SK-N-SH (cell line): ENCODE measurements around the gene PLXNA4.

Source experiments
- CTCF ChIP-seq: fragments of 200-600 bp; sonication (generic); IDR thresholded peaks from 2 replicates; pipeline ENCODE4 v1.6.1; 2017; ENCODE audit warnings: antibody characterized with exemption, mild to moderate bottlenecking, moderate library complexity
- FOXM1 ChIP-seq: IDR thresholded peaks from 2 replicates; pipeline ENCODE4 v1.4.0; 2012; ENCODE audit warnings: low read depth, mild to moderate bottlenecking
- MAX ChIP-seq: IDR thresholded peaks from 2 replicates; pipeline ENCODE4 v1.4.0; 2012; ENCODE audit warnings: low read depth
- POLR2AphosphoS5 ChIP-seq: IDR thresholded peaks from 2 replicates; pipeline ENCODE4 v1.6.1; 2012; ENCODE audit warnings: low read depth, low read length
- RAD21 ChIP-seq: IDR thresholded peaks from 2 replicates; pipeline ENCODE4 v1.6.1; 2012; ENCODE audit warnings: mild to moderate bottlenecking, low read length
- ZBTB33 ChIP-seq: IDR thresholded peaks from 2 replicates; pipeline ENCODE4 v1.4.0; 2012; ENCODE audit warnings: low read depth, borderline replicate concordance

GRCh38 chr7:132424821-132425724 lies 151.2 kb downstream of the PLXNA4 start:
- TF ChIP-seq RAD21 (no peak), CTCF (no peak), POLR2AphosphoS5 (no peak), FOXM1 (no peak), MAX (no peak), ZBTB33 (no peak)
